ENCODE data around the gene GLT1D1. TPM values are rescaled to one million over a fixed set of nuclear protein-coding genes. Genes with fewer than 3 reads are reported as not detected.

GLT1D1 gene
- total RNA-seq, 3 donors from 2014 or later = 0.16 to 0.73 (median 0.33) TPM

DNA sequence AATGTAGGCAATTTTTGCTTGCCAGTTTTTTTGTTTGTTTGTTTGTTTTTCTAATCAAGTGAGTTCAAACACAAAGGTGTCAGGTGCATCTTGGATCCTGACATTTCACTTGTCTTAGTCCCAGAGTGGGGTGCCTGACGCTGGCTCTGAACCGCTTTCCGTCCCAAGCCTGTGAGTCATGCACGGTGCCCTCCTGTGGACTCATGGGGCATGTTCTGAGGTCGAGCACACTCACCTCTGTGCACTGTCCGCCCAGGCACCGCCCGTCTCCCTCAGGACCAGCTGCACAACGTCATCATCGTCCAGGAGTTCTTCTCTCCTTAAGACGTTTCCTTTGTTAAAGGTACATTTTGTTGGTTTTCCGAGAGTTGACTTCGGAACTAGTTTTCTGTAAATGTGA is 98.2 kb downstream of the GLT1D1 start:
- no peak for DNase-seq (ENCODE audit: low spot score in 2 of 2)
- TF ChIP-seq POLR2AphosphoS5 (IDR thresholded peaks at IDR 0.05) (no peak), POLR2A (IDR thresholded peaks at IDR 0.05) (no peak)
- TF ChIP-seq, protein P1, sequence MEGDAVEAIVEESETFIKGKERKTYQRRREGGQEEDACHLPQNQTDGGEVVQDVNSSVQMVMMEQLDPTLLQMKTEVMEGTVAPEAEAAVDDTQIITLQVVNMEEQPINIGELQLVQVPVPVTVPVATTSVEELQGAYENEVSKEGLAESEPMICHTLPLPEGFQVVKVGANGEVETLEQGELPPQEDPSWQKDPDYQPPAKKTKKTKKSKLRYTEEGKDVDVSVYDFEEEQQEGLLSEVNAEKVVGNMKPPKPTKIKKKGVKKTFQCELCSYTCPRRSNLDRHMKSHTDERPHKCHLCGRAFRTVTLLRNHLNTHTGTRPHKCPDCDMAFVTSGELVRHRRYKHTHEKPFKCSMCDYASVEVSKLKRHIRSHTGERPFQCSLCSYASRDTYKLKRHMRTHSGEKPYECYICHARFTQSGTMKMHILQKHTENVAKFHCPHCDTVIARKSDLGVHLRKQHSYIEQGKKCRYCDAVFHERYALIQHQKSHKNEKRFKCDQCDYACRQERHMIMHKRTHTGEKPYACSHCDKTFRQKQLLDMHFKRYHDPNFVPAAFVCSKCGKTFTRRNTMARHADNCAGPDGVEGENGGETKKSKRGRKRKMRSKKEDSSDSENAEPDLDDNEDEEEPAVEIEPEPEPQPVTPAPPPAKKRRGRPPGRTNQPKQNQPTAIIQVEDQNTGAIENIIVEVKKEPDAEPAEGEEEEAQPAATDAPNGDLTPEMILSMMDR (IDR thresholded peaks at IDR 0.05) = no peak
- Histone ChIP-seq H3K27me3 (no peaks in the 10 kb centered on the region), H3K9me3 (no peaks in the 10 kb centered on the region), H3K4me3 (no peak overlapping the region), H3K36me3 (no peaks in the 10 kb centered on the region), H3K4me1 (no peaks in the 10 kb centered on the region), H3K27ac (no peak overlapping the region)
- intact Hi-C loops (cut with DNase I; ENCODE audit: low total_unique reads) = no loop called here

DNA sequence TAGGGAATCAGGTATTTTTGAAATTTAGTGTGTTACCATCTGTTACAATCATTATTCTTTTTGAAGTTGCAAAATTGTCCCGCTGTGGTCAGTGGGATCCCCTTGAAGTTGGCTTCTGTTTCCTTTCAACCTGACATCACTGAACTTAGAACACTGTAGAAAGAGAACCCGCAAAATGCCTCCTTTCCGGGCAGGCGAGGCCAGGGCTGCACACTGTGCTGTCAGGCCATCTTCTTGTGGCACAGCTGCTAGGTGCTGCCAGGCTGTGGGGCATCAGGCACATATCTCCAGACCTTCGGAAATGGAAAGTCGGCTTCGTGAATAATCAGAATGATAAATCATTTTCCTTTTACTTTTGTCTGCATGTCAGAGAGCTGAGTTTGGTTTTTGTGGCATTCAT is 103.5 kb downstream of the GLT1D1 start:
- H3K4me3 ChIP-seq = no peak overlapping the region
- no peak for TF ChIP-seq POLR2AphosphoS5 (IDR thresholded peaks at IDR 0.05)
- TF ChIP-seq POLR2A (IDR thresholded peaks at IDR 0.05) = no peak
- no peaks in the 10 kb centered on the region for H3K36me3 ChIP-seq
- H3K9me3 ChIP-seq = no peaks in the 10 kb centered on the region
- no peaks in the 10 kb centered on the region for H3K4me1 ChIP-seq
- no peak for DNase-seq (ENCODE audit: low spot score in 2 of 2)
- intact Hi-C loops (cut with DNase I; ENCODE audit: low total_unique reads) = no loop called here
- no peak overlapping the region for H3K27ac ChIP-seq
- no peaks in the 10 kb centered on the region for H3K27me3 ChIP-seq

DNA sequence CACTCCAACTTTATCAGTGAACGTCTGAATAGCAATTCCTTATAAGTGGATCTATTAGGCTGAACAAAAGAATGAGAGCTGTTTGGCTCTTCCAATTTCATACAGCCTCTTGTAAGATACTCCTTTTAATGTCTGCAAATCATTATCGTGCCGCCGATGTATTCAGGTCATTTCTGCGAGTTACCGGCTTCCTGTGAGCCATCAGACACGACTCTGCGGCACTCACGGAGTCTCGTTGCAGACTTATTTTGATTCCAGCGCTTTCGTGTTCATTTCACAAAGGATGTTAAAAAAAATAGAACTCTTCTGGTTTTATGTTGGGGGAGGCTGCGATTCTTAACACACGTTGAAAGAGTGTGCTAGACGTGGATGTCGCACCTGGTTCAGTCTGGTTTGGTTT is 106.6 kb downstream of the GLT1D1 start:
- no peak overlapping the region for H3K4me3 ChIP-seq
- no peaks in the 10 kb centered on the region for H3K27me3 ChIP-seq
- peaks cover 0 to 14% of the 10 kb centered on the region in 2 donors for H3K9me3 ChIP-seq
- H3K36me3 ChIP-seq = no peaks in the 10 kb centered on the region
- intact Hi-C loops (cut with DNase I; ENCODE audit: low total_unique reads) = no loop called here
- DNase-seq (ENCODE audit: low spot score in 2 of 2) = no peak
- TF ChIP-seq POLR2A (IDR thresholded peaks at IDR 0.05) = no peak
- no peak for TF ChIP-seq POLR2AphosphoS5 (IDR thresholded peaks at IDR 0.05)
- TF ChIP-seq, protein P1 (IDR thresholded peaks at IDR 0.05) = no peak
- no peaks in the 10 kb centered on the region for H3K4me1 ChIP-seq
- H3K27ac ChIP-seq = no peak overlapping the region

DNA sequence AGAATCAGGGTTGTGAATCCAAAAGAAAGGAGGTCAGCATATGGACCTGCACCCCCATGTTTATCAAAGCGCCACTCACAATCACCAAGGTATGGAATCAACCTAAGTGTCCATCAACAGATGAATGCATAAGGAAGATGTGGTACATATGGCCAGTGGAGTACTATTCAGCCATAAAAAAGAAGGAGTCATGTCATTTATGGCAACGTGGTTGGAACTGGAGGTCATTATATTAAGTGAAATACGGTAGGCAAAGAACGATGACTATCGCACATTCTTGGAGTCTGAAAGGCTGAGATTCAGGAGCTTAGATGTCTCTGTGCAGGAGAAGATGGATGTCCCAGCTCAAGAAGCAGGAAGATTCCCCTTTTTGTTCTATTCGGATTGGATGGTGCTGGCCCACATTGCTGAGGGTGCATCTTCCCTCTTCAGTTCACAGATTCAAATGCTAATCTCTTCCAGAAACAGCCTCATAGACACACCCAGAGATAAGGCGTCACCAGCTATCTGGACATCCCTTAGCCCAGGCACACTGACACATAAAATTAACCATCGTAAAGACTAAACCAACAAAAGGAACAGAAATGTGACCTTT is 108.1 kb downstream of the GLT1D1 start:
- Histone ChIP-seq H3K9me3 (peaks cover 0 to 18% of the 10 kb centered on the region in 2 donors), H3K4me1 (no peaks in the 10 kb centered on the region), H3K27me3 (no peaks in the 10 kb centered on the region), H3K27ac (no peak overlapping the region), H3K36me3 (no peaks in the 10 kb centered on the region), H3K4me3 (no peak overlapping the region)
- no peak for DNase-seq (ENCODE audit: low spot score in 2 of 2)
- intact Hi-C loops (cut with DNase I; ENCODE audit: low total_unique reads) = no loop called here
- TF ChIP-seq POLR2AphosphoS5 (IDR thresholded peaks at IDR 0.05) = no peak
- TF ChIP-seq, protein P1 (IDR thresholded peaks at IDR 0.05) = no peak
- TF ChIP-seq POLR2A (IDR thresholded peaks at IDR 0.05) = no peak

DNA sequence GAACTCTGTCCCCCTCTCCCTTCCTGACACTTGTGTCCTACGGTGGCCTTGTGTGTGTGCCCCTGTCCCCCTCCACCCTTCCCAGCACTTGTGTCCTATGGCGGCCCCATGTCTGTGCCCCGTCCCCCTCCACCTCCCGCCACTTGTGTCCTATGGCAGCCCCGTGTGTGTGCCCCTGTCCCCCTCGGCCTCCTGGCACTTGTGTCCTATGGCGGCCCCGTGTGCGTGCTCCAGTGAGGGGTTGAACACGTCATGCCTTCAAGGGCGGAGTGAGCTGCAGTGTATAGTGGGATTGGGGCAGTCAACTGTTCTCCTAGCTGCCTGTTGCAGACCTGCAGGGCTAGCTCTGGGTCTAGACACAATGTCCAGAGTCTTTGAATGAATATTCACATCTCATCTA is 108.7 kb downstream of the GLT1D1 start:
- Histone ChIP-seq H3K9me3 (peaks cover 0 to 18% of the 10 kb centered on the region in 2 donors), H3K4me1 (no peaks in the 10 kb centered on the region), H3K27ac (no peak overlapping the region), H3K4me3 (no peak overlapping the region), H3K27me3 (no peaks in the 10 kb centered on the region), H3K36me3 (no peaks in the 10 kb centered on the region)
- DNase-seq (ENCODE audit: low spot score in 2 of 2) = no peak
- no peak for TF ChIP-seq POLR2AphosphoS5 (IDR thresholded peaks at IDR 0.05)
- no peak for TF ChIP-seq POLR2A (IDR thresholded peaks at IDR 0.05)
- TF ChIP-seq, protein P1 (IDR thresholded peaks at IDR 0.05) = no peak
- intact Hi-C loops (cut with DNase I; ENCODE audit: low total_unique reads) = no loop called here

Measured in breast epithelium (tissue), 4 donors.